K562 (cell line): ENCODE measurements around the gene TPD52L2. TPM values are rescaled to one million over a fixed set of nuclear protein-coding genes. Genes with fewer than 3 reads are reported as not detected.

Experiments
- ATAC-seq: fragments of 200-7000 bp; cut with Tn5 transposase; 3 replicates; pipeline ENCODE4 v1.9.1; 2020; ENCODE audit warnings: moderate library complexity
- BruUV-seq: library from RNA; stranded (reverse); fragments of 400-500 nt; replicated peaks from 2 replicates; lab custom pipeline; 2021; lab: Mats Ljungman, UMichigan
- CTCF ChIA-PET: fragments of 300-600 bp; formaldehyde crosslinking; extraction: SDS; loops from one replicate; lab custom pipeline; 2021; ENCODE audit warnings: low intra/inter-chr PET ratio; lab: Yijun Ruan, JAX
- POLR2A ChIA-PET: fragments of 300-600, 350-650 bp; sonication (Branson Sonifier 250); formaldehyde crosslinking; extraction: SDS; loops from one replicate; lab custom pipeline; 2021; ENCODE audit warnings: antibody characterized with exemption, inconsistent platforms; lab: Yijun Ruan, JAX
- DNase-seq, 4 experiments: peaks; one replicate each; pipeline versions ENCODE4 v3.0.0 to v3.0.0-alpha.2; 2011 to 2018; ENCODE audit warnings: low spot score in 3 of 4, mixed read lengths in 3 of 4; ENCODE audit errors: extremely low read depth in 1 of 4
- FAIRE-seq: peaks from 2 replicates; lab custom pipeline; 2011; peaks lifted over from hg19 to GRCh38; lab: Jason Lieb, UNC
- H2AFZ ChIP-seq: 2 replicates; pipeline ENCODE4 v1.6.0; 2011; ENCODE audit warnings: low read depth, low read length, control low read depth, inconsistent platforms
- H3K27ac ChIP-seq: fragments of 200-600 bp; 3 replicates; pipeline ENCODE4 v1.8.0; 2011; ENCODE audit warnings: low read depth, mild to moderate bottlenecking, control low read depth, inconsistent platforms, low read length, moderate library complexity, mixed read lengths; ENCODE audit errors: extremely low read depth
- H3K27me3 ChIP-seq, 2 experiments: fragments of 300-600 bp in 1 of 2; 2 replicates in 1 of 2; 3 replicates in 1 of 2; pipeline versions ENCODE4 v1.6.0 to v1.8.0; 2011; ENCODE audit warnings: inconsistent platforms in 2 of 2, low read length in 2 of 2, mild to moderate bottlenecking in 1 of 2, mixed read lengths in 1 of 2, moderate library complexity in 1 of 2; ENCODE audit not compliant: control insufficient read depth in 2 of 2, insufficient read depth in 2 of 2
- H3K36me3 ChIP-seq: fragments of 300-600 bp; 3 replicates; pipeline ENCODE4 v1.8.0; 2011; ENCODE audit warnings: mild to moderate bottlenecking, low read length, inconsistent platforms; ENCODE audit not compliant: control insufficient read depth, insufficient read depth
- H3K4me1 ChIP-seq, 2 experiments: fragments of 200-600 bp in 1 of 2; replicated peaks in 1 of 2; 2 replicates in 1 of 2; 3 replicates in 1 of 2; pipeline versions ENCODE4 v1.5.1 to v1.8.0; 2011; ENCODE audit warnings: inconsistent platforms in 2 of 2, low read length in 2 of 2, mild to moderate bottlenecking in 1 of 2, mixed read lengths in 1 of 2, moderate library complexity in 1 of 2; ENCODE audit not compliant: control insufficient read depth in 2 of 2, insufficient read depth in 2 of 2
- H3K4me2 ChIP-seq: 2 replicates; pipeline ENCODE4 v1.6.1; 2011; ENCODE audit warnings: low read length, control low read depth, inconsistent platforms, mixed read lengths; ENCODE audit not compliant: insufficient read depth
- H3K4me3 ChIP-seq: fragments of 200-600 bp; sonication (generic), shearing (Covaris generic); 2 replicates; pipeline ENCODE4 v1.5.1; 2016; ENCODE audit warnings: control low read depth, inconsistent platforms
- H3K79me2 ChIP-seq: fragments of 200-600 bp; 3 replicates; pipeline ENCODE4 v1.8.0; 2011; ENCODE audit warnings: low read length, inconsistent platforms; ENCODE audit not compliant: control insufficient read depth, insufficient read depth
- H3K9ac ChIP-seq, 2 experiments: 2 replicates each; pipeline versions ENCODE4 v1.6.0 to v1.6.1; 2011; ENCODE audit warnings: low read depth in 2 of 2, low read length in 2 of 2, control low read depth in 1 of 2, inconsistent platforms in 1 of 2, mild to moderate bottlenecking in 1 of 2, mixed read lengths in 1 of 2; ENCODE audit not compliant: insufficient read depth in 1 of 2
- H3K9me1 ChIP-seq: one replicate; pipeline ENCODE4 v1.6.0; 2011; ENCODE audit warnings: inconsistent platforms, mild to moderate bottlenecking, low read length, moderate library complexity; ENCODE audit not compliant: control insufficient read depth, insufficient read depth
- H3K9me3 ChIP-seq: replicated peaks from 2 replicates; pipeline ENCODE4 v1.5.1; 2011; ENCODE audit warnings: low read depth, low read length, inconsistent platforms; ENCODE audit not compliant: control insufficient read depth, insufficient read depth
- H4K20me1 ChIP-seq: replicated peaks from 2 replicates; pipeline ENCODE4 v1.6.1; 2011; ENCODE audit warnings: low read length, inconsistent platforms, mixed read lengths; ENCODE audit not compliant: control insufficient read depth, insufficient read depth
- BHLHE40 ChIP-seq: IDR thresholded peaks from 2 replicates; pipeline ENCODE4 v1.6.1; 2011; ENCODE audit warnings: low read length, improper control_type of control experiment
- CEBPB ChIP-seq: fragments of 450-650 bp; IDR thresholded peaks from 2 replicates; pipeline ENCODE4 v1.6.1; 2016; ENCODE audit warnings: missing genetic modification characterization, missing compliant biosample characterization
- CEBPG ChIP-seq, 3 experiments: fragments of 200-800 bp in 1 of 3; sonication (Bioruptor generic) in 1 of 3; sonication (generic) in 1 of 3; formaldehyde crosslinking in 1 of 3; IDR thresholded peaks in 2 of 3; conservative IDR thresholded peaks in 1 of 3; 2 replicates each; pipeline versions ENCODE4 v1.6.1 to v1.8.0; 2016 to 2022; ENCODE audit warnings: missing compliant biosample characterization in 2 of 3, missing genetic modification characterization in 2 of 3, mild to moderate bottlenecking in 1 of 3, missing genetic modification reagents in 1 of 3
- EP300 ChIP-seq: IDR thresholded peaks from 2 replicates; pipeline ENCODE4 v1.6.1; 2012; ENCODE audit warnings: low read length, improper control_type of control experiment
- MYC ChIP-seq, 2 experiments: fragments of 250-450 bp in 1 of 2; sonication (Bioruptor Pico) in 1 of 2; IDR thresholded peaks; 2 replicates each; pipeline versions ENCODE4 v1.5.1 to v1.6.1; 2012 to 2021; ENCODE audit warnings: low read depth in 2 of 2, borderline replicate concordance in 1 of 2, improper control_type of control experiment in 1 of 2, low read length in 1 of 2, mild to moderate bottlenecking in 1 of 2, moderate library complexity in 1 of 2
- OTX1 ChIP-seq: fragments of 450-650 bp; formaldehyde crosslinking; IDR thresholded peaks from 2 replicates; pipeline ENCODE4 v1.4.0; 2022; ENCODE audit warnings: mild to moderate bottlenecking
- WGBS: fragments of 100-300 bp; shearing (Covaris generic); methylation state at CpG from one replicate; pipeline ENCODE4 v1.1.6; 2016; ENCODE audit warnings: low coverage, mixed read lengths; ENCODE audit not compliant: insufficient coverage; ENCODE audit errors: missing lambda C conversion rate; 5-methylcytosine and 5-hydroxymethylcytosine counted together
- in situ Hi-C: fragments of 300-500 bp; cut with MboI; formaldehyde crosslinking; loops from 4 replicates; pipeline ENCODE4 v1.15.0; 2018; ENCODE audit warnings: inconsistent platforms, mixed read lengths
- intact Hi-C: fragments of 100-400 bp; cut with micrococcal nuclease; formaldehyde crosslinking; loops from 2 replicates; pipeline ENCODE4 v1.14.2; 2022
- polyA plus RNA-seq, 8 experiments: library from polyadenylated mRNA; depleted of rRNA in 4 of 8; stranded (reverse) in 5 of 8; unstranded in 3 of 8; fragments of >200 nt; fragmentation: Nextera tagmentation in 2 of 8; fragmentation: Illumina TruSeq in 1 of 8; extraction: Ambion mirVana in 2 of 8; extraction: Trizol in 1 of 8; gene quantifications; 2 replicates each; pipeline versions ENCODE4 v1.2.1 to v1.2.3, GENCODE V29; 2011 to 2014; ENCODE audit warnings: inconsistent platforms in 1 of 8, missing spikeins in 1 of 8
- total RNA-seq, 7 experiments: library from RNA; depleted of rRNA in 6 of 7; stranded (reverse); fragments of >200 nt in 6 of 7; fragmentation: Illumina TruSeq in 2 of 7; extraction: Trizol in 2 of 7; gene quantifications; 2 replicates each; pipeline versions ENCODE4 v1.2.1 to v1.2.3, GENCODE V29; 2011 to 2021; ENCODE audit warnings: low replicate concordance in 1 of 7
- TF ChIP-seq, protein P1 (sequence below): IDR thresholded peaks from 2 replicates; pipeline ENCODE4 v1.6.1; 2016; ENCODE audit warnings: missing genetic modification characterization, missing compliant biosample characterization

The TPD52L2 gene
- total and polyA plus RNA-seq, 9 of the 15 experiments (the other 6 are each of a cell fraction or from before 2014, with no cell fraction given), result 1.9 to 117 (median 74.6) TPM

DNA sequence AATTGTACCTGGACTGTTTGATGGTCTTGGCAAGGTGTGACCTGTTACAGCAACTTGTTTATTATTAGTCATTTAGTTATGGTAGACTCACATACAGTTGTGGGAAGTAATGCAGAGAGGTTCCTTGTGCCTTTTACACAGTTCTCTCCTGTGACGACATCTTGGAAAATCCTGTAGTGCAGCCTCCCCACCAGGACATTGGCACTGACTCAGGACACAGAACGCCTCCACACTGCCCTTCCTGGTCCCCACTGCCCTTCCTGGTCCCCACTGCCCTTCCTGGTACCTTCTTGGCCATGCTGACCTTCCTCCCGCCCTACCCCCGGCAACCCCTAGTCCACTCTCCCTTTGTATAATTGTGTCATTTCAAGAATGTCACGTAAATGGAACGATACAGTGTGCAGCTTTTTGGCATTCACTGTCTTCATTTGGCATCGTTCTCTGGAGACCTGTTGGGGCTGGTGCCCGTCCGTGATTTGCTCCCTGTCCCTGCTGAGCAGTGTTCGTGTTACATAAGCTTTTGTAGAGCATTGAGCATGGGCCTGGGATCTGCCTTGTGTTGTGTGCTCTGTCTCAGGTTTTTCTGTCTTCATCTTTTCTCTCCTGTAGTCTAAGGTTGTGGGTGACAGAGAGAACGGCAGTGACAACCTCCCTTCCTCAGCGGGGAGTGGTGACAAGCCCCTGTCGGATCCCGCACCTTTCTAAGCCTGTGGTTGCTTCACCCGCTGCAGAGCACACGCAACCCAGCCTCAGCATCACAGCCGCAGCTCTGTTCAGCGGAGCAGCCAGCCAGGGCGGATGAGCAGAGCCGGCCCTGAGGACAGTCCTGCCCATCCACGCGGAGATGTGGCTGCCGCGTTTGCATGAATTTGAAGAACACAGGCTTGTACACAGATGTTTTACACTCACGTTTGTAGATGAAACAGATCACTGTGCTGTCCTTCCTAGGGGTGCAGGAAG is 24.5 kb downstream of the TPD52L2 start (continued):
- TF ChIP-seq, protein P1, sequence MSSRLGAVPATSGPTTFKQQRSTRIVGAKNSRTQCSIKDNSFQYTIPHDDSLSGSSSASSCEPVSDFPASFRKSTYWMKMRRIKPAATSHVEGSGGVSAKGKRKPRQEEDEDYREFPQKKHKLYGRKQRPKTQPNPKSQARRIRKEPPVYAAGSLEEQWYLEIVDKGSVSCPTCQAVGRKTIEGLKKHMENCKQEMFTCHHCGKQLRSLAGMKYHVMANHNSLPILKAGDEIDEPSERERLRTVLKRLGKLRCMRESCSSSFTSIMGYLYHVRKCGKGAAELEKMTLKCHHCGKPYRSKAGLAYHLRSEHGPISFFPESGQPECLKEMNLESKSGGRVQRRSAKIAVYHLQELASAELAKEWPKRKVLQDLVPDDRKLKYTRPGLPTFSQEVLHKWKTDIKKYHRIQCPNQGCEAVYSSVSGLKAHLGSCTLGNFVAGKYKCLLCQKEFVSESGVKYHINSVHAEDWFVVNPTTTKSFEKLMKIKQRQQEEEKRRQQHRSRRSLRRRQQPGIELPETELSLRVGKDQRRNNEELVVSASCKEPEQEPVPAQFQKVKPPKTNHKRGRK (tag), result no peak
- TF ChIP-seq EP300 (no peak), BHLHE40 (no peak), OTX1 (CRISPR knock-in tag) (no peak)
- TF ChIP-seq, all 486 proteins: peak for 0

DNA sequence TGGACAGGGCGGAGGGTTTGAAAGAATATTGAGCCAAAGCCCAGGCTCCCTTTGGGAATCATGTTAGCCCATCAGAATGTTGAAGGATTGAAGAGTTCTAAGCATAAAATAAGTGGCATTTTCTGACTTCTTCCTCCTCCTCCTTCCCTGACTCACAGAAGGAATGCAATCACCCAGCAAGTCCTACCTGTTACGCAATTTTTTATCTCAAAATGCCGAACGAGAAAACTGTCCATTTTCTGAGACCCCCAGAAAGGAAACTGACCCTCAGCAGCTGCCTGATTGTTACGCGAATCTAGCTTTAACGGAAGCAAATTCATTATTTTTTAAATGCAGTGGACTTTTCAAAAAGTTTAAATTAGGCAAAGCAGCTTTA is 25.1 kb downstream of the TPD52L2 start:
- peaks cover 7% of the 10 kb centered on the region; the same call in 1 of the 2 replicates for H4K20me1 ChIP-seq
- intact Hi-C loops, result no loop called here
- no peaks in the 10 kb centered on the region for H3K79me2 ChIP-seq
- H3K4me3 ChIP-seq, result no peak overlapping the region
- no TSS peak for BruUV-seq
- no peaks in the 10 kb centered on the region for H3K9me3 ChIP-seq
- CTCF ChIA-PET, result no interaction called here
- no peaks in the 10 kb centered on the region for H3K27me3 ChIP-seq
- H3K4me1 ChIP-seq, result peaks cover 8 to 25% of the 10 kb centered on the region in 2 experiments; a peak in 4 of 5 replicates
- ATAC-seq, result no peak
- H3K27ac ChIP-seq, result no peak overlapping the region
- no peak for FAIRE-seq
- no peak for DNase-seq
- no peak overlapping the region for H3K9ac ChIP-seq
- H2AFZ ChIP-seq, result no peak overlapping the region
- TF ChIP-seq MYC (IDR thresholded peaks at IDR 0.05; ENCODE audit: low read depth, low read length) (no peak), MYC (CRISPR knock-in tag; IDR thresholded peaks at IDR 0.05; ENCODE audit: borderline replicate concordance, low read depth) (no peak), CEBPB (tag) (peak; percentile 84), CEBPG (CRISPR knock-in tag; IDR thresholded peaks at IDR 0.05) (no peak), CEBPG (tag; conservative IDR thresholded peaks at IDR 0.05 in 1 of 2, IDR thresholded peaks at IDR 0.05 in 1 of 2) (peak; percentile 57 to 69)
- peaks cover 54% of the 10 kb centered on the region; the same call in 2 of the 3 replicates for H3K36me3 ChIP-seq
- WGBS, result 87% methylated on average over 7 of the region's 7 CpGs
- no peaks in the 10 kb centered on the region for H3K9me1 ChIP-seq
- POLR2A ChIA-PET, result interaction anchor here (0.5 to 2.7 kb wide), 3 partner anchors 8 to 25 kb away, joined by 3 to 12 read pairs (median 3); partner anchors contain the start of gene TPD52L2
- H3K4me2 ChIP-seq, result no peak overlapping the region
- in situ Hi-C loops, result no loop called here
